DND-41 (cell line): ENCODE data around the gene TMEM181.
"Not testable (repeated sequence)": the region's sequence is repeated elsewhere in the genome, so short reads cannot be mapped to it uniquely, and the experiment has no call there.

ENCODE experiments used
- ATAC-seq: fragments of 200-7000 bp; cut with Tn5 transposase; 3 replicates; pipeline ENCODE4 v1.9.1; 2021; ENCODE audit warnings: low read depth; ENCODE audit not compliant: insufficient read depth
- DNase-seq: peaks from one replicate; pipeline ENCODE4 v3.0.0-alpha.2; 2020
- H2AFZ ChIP-seq: 2 replicates; pipeline ENCODE4 v1.6.0; 2012; ENCODE audit warnings: low read depth, low read length
- H3K27ac ChIP-seq: 2 replicates; pipeline ENCODE4 v1.5.1; 2012; ENCODE audit warnings: low read length, inconsistent platforms
- H3K27me3 ChIP-seq: fragments of 200-600 bp; sonication (generic); 2 replicates; pipeline ENCODE4 v1.6.0; 2012; ENCODE audit warnings: low read length, mild to moderate bottlenecking, inconsistent platforms; ENCODE audit not compliant: insufficient read depth, poor library complexity
- H3K36me3 ChIP-seq: 2 replicates; pipeline ENCODE4 v1.5.1; 2012; ENCODE audit warnings: low read length, inconsistent platforms; ENCODE audit not compliant: insufficient read depth
- H3K4me1 ChIP-seq: 2 replicates; pipeline ENCODE4 v1.5.1; 2012; ENCODE audit warnings: mild to moderate bottlenecking, low read length; ENCODE audit not compliant: insufficient read depth
- H3K4me2 ChIP-seq: 2 replicates; pipeline ENCODE4 v1.6.0; 2012; ENCODE audit warnings: mild to moderate bottlenecking, moderate library complexity, low read length, inconsistent platforms; ENCODE audit not compliant: insufficient read depth
- H3K4me3 ChIP-seq, 2 experiments: fragments of 200-600 bp in 1 of 2; shearing (Covaris generic) in 1 of 2; 2 replicates each; pipeline ENCODE4 v1.5.1; 2012 to 2016; ENCODE audit warnings: inconsistent platforms in 2 of 2, low read length in 2 of 2, mild to moderate bottlenecking in 2 of 2, low read depth in 1 of 2, moderate library complexity in 1 of 2
- H3K79me2 ChIP-seq: 2 replicates; pipeline ENCODE4 v1.6.0; 2012; ENCODE audit warnings: low read length, inconsistent platforms; ENCODE audit not compliant: insufficient read depth
- H3K9ac ChIP-seq: 2 replicates; pipeline ENCODE4 v1.6.0; 2012; ENCODE audit warnings: low read depth, mild to moderate bottlenecking, inconsistent platforms, low read length, moderate library complexity
- H3K9me3 ChIP-seq: 2 replicates; pipeline ENCODE4 v1.5.1; 2012; ENCODE audit warnings: low read length, moderate library complexity, mild to moderate bottlenecking, inconsistent platforms; ENCODE audit not compliant: insufficient read depth, severe bottlenecking
- H4K20me1 ChIP-seq: 2 replicates; pipeline ENCODE4 v1.6.0; 2012; ENCODE audit warnings: low read length; ENCODE audit not compliant: insufficient read depth
- EZH2 ChIP-seq: IDR thresholded peaks from 3 replicates; pipeline ENCODE4 v1.6.1; 2012; ENCODE audit warnings: borderline replicate concordance, low read depth, mild to moderate bottlenecking, moderate library complexity, low read length, inconsistent platforms; ENCODE audit not compliant: severe bottlenecking
- TF ChIP-seq, protein P1 (sequence below): IDR thresholded peaks from 2 replicates; pipeline ENCODE4 v1.5.1; 2012; ENCODE audit warnings: borderline replicate concordance, low read length, moderate library complexity, mild to moderate bottlenecking; ENCODE audit not compliant: poor library complexity, severe bottlenecking; ENCODE audit errors: extremely low read depth

The TMEM181 gene

DNA sequence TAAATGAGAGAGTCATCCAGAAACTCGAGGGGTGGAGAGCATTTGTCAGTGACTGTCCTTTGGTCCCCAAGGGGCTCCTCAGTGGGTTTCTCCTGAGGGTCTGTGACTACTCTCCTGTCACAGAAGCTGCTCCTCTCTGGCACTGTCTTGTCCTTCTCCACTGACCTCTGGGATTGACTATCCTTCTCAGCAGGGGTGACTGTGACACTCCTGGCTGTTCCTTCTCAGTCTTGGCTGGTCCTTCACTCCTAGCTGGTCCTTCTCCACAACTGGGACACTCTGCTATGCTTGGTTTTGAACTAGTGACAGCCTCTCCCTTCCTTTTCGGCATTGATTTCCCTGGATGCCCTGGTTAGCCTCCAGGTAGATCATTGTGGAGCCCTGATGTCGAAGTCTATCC, 51.1 kb downstream of the TMEM181 start:
- Histone ChIP-seq H2AFZ (no peak overlapping the region), H3K9me3 (no peaks in the 10 kb centered on the region), H3K4me2 (no peak overlapping the region), H3K27me3 (no peaks in the 10 kb centered on the region), H3K4me3 (no peak overlapping the region), H3K36me3 (peaks cover 83% of the 10 kb centered on the region), H4K20me1 (no peaks in the 10 kb centered on the region), H3K4me1 (no peaks in the 10 kb centered on the region), H3K79me2 (no peaks in the 10 kb centered on the region), H3K27ac (no peak overlapping the region), H3K9ac (no peak overlapping the region)
- ATAC-seq (no peak), DNase-seq (no peak)
- no peak for TF ChIP-seq EZH2
- TF ChIP-seq, protein P1, sequence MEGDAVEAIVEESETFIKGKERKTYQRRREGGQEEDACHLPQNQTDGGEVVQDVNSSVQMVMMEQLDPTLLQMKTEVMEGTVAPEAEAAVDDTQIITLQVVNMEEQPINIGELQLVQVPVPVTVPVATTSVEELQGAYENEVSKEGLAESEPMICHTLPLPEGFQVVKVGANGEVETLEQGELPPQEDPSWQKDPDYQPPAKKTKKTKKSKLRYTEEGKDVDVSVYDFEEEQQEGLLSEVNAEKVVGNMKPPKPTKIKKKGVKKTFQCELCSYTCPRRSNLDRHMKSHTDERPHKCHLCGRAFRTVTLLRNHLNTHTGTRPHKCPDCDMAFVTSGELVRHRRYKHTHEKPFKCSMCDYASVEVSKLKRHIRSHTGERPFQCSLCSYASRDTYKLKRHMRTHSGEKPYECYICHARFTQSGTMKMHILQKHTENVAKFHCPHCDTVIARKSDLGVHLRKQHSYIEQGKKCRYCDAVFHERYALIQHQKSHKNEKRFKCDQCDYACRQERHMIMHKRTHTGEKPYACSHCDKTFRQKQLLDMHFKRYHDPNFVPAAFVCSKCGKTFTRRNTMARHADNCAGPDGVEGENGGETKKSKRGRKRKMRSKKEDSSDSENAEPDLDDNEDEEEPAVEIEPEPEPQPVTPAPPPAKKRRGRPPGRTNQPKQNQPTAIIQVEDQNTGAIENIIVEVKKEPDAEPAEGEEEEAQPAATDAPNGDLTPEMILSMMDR, result no peak

DNA sequence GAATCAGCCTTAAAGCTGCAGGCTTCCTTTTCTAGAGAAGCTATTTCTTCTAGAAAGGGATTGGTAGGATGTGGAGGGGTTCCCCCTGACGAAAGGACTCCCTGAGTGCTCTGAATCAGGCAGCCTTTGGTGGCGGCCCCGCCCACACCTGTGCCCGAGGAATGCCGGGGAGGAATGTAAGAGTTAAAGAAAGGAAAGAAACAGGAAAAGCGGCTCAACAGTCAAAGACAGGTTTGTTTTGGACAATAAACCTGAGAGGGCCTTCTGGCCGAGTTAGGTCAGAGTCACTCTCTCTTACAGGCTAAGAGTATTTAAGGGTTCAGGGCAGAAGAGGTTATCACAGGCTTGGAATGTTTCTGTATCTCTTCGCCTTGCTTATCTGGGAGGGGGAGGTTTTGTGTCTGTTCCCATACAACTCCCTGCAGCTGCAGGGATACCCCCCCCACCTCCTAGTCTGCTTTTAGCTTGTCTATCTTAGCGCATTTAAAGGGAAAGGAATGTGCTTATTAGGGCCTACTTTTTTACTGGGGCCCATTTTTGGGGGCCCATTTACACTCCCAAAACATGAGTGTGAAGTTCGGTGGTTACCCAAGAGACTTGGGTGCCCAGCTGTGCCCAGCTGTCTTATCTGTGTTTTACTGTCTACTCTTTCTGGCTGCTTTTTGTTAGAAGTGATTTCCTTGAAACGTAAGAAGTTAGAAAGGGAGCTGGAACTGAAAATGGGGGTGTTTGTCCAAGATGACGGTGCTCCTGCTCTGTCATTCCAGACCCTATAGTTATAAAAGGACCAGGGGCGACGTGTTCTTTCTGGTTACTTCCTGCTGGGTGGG, 51.9 kb downstream of the TMEM181 start:
- Histone ChIP-seq H3K4me3 (no peak overlapping the region), H3K79me2 (no peaks in the 10 kb centered on the region), H3K4me2 (no peak overlapping the region), H3K27me3 (no peaks in the 10 kb centered on the region), H3K27ac (no peak overlapping the region), H3K9me3 (no peaks in the 10 kb centered on the region), H3K36me3 (peaks cover 75% of the 10 kb centered on the region), H2AFZ (no peak overlapping the region), H3K9ac (no peak overlapping the region), H3K4me1 (no peaks in the 10 kb centered on the region), H4K20me1 (no peaks in the 10 kb centered on the region)
- TF ChIP-seq, protein P1, result no peak
- TF ChIP-seq EZH2, result no peak
- no peak for DNase-seq
- no peak for ATAC-seq

DNA sequence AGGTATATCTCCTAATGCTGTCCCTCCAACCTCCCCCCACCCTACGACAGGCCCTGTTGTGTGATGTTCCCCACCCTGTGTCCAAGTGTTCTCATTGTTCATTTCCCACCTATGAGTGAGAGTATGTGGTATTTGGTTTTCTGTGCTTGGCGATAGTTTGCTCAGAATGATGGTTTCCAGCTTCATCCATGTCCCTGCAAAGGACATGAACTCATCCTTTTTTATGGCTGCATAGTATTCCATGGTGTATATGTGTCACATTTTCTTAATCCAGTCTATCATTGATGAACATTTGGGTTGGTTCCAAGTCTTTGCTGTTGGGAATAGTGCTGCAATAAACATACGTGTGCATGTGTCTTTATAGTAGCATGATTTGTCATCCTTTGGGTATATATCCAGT, 54.7 kb downstream of the TMEM181 start:
- not testable (repeated sequence) for H3K4me1 ChIP-seq, H3K9ac ChIP-seq, H3K9me3 ChIP-seq, H3K79me2 ChIP-seq, ATAC-seq, H2AFZ ChIP-seq, H3K4me2 ChIP-seq, H3K27me3 ChIP-seq, H4K20me1 ChIP-seq, DNase-seq, H3K27ac ChIP-seq, H3K4me3 ChIP-seq
- H3K36me3 ChIP-seq, result peaks cover 53% of the 10 kb centered on the region

DNA sequence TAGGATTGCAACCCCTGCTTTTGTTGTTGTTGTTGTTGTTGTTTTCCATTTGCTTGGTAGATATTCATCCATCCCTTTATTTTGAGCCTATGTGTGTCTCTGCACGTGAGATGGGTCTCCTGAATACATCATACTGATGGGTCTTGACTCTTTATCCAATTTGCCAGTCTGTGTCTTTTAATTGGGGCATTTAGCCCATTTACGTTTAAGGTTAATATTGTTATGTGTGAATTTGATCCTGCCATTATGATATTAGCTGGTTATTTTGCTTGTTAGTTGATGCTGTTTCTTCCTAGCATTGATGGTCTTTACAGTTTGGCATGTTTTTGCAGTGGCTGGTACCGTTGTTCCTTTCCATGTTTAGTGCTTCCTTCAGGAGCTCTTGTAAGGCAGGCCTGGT, 58.4 kb downstream of the TMEM181 start:
- not testable (repeated sequence) for H3K4me2 ChIP-seq, H3K79me2 ChIP-seq, H3K4me3 ChIP-seq, H3K27ac ChIP-seq, H3K4me1 ChIP-seq, H4K20me1 ChIP-seq, DNase-seq, H3K9me3 ChIP-seq, ATAC-seq, H3K27me3 ChIP-seq, H3K9ac ChIP-seq, H2AFZ ChIP-seq
- H3K36me3 ChIP-seq, result peaks cover 52% of the 10 kb centered on the region
